DND-41 (cell line): ENCODE measurements around the gene SOX4.

Source experiments
- CTCF ChIP-seq: IDR thresholded peaks from 2 replicates; pipeline ENCODE4 v1.5.1; 2012; ENCODE audit warnings: borderline replicate concordance, low read length, moderate library complexity, mild to moderate bottlenecking; ENCODE audit not compliant: poor library complexity, severe bottlenecking; ENCODE audit errors: extremely low read depth
- EZH2 ChIP-seq: IDR thresholded peaks from 3 replicates; pipeline ENCODE4 v1.6.1; 2012; ENCODE audit warnings: borderline replicate concordance, low read depth, mild to moderate bottlenecking, moderate library complexity, low read length, inconsistent platforms; ENCODE audit not compliant: severe bottlenecking

- TF ChIP-seq CTCF, result no peak
- no peak for TF ChIP-seq EZH2
Measured at GRCh38 chr6:21578523-21578922, 15.0 kb upstream of the SOX4 start.
